Panc1 (cell line): ENCODE results near the gene SNX3.

Source experiments
- POLR2AphosphoS5 ChIP-seq: IDR thresholded peaks from 2 replicates; pipeline ENCODE4 v1.6.1; 2012; ENCODE audit warnings: mild to moderate bottlenecking, low read depth, low read length, moderate library complexity
- TF ChIP-seq, protein P1 (sequence below): fragments of 450-650 bp; IDR thresholded peaks from 2 replicates; pipeline ENCODE4 v1.5.1; 2017; ENCODE audit warnings: mild to moderate bottlenecking

DNA sequence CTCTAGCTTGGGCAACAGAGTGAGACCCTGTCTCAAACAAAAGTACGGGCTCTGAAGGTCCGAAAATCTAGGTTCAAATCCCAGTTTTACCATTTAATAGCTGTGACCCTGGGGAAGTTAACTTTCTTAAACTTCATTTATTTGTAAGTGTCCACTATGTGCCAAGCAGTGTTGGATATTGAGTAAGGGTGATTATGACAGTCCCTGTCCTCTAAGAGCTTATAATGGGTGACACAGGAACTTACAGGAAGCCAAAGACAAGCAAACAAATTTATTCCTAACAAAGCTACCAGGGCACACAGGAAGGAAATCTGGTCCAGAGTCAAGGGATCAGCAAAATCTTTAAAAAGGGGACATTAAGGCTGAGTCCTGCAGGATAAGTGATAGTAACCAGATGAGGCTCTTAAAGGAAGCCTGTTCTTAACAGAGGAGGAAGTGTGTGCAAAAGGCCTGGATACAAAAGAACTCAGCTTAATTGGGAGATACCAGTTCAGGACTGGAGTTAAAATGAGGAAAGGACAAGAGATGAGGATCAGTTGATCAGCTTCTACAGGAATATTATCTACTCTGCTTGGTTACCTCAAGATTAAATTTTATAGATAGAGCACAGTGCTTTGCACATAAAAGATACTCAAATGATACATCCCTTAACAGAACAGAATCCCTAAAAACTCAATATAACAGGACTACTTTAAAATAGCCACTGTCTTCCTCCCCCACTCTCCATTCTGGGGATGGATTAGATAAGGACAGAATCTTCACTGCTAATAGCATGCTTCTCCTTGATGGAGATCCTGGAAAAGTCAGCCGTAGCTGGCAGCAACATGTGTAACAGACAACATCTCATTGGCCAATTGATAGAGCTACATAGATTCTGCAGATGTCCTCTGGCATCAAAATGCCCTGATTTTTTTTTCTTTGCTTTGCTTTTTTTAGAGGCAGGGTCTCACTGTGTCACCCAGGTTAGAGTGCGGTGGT lies 6.1 kb downstream of the SNX3 start:
- TF ChIP-seq, protein P1, sequence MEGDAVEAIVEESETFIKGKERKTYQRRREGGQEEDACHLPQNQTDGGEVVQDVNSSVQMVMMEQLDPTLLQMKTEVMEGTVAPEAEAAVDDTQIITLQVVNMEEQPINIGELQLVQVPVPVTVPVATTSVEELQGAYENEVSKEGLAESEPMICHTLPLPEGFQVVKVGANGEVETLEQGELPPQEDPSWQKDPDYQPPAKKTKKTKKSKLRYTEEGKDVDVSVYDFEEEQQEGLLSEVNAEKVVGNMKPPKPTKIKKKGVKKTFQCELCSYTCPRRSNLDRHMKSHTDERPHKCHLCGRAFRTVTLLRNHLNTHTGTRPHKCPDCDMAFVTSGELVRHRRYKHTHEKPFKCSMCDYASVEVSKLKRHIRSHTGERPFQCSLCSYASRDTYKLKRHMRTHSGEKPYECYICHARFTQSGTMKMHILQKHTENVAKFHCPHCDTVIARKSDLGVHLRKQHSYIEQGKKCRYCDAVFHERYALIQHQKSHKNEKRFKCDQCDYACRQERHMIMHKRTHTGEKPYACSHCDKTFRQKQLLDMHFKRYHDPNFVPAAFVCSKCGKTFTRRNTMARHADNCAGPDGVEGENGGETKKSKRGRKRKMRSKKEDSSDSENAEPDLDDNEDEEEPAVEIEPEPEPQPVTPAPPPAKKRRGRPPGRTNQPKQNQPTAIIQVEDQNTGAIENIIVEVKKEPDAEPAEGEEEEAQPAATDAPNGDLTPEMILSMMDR = no peak
- TF ChIP-seq POLR2AphosphoS5 = no peak
